A673 (cell line): ENCODE data around the gene CTNNA2. TPM values are rescaled to one million over a fixed set of nuclear protein-coding genes. Genes with fewer than 3 reads are reported as not detected.

Experiments used
- BruUV-seq: library from RNA; stranded (reverse); fragments of 400-500 nt; replicated peaks from 2 replicates; lab custom pipeline; 2021; lab: Mats Ljungman, UMichigan
- CTCF ChIA-PET: fragments of 300-600 bp; sonication (Branson Sonifier 250); formaldehyde crosslinking; loops from one replicate; lab custom pipeline; 2022; ENCODE audit warnings: antibody characterized with exemption; lab: Charles Lee
- POLR2A ChIA-PET: fragments of 300-600 bp; sonication (Branson Sonifier 250); formaldehyde crosslinking; loops from one replicate; lab custom pipeline; 2022; ENCODE audit warnings: antibody characterized with exemption; ENCODE audit not compliant: low non-redundant PET; lab: Charles Lee
- DNase-seq: peaks from one replicate; pipeline ENCODE4 v3.0.0-alpha.2; 2015; ENCODE audit warnings: low spot score
- H3K27ac ChIP-seq: fragments of 200-600 bp; sonication (generic); 2 replicates; pipeline ENCODE4 v1.5.1; 2016; ENCODE audit warnings: mixed run types, low read depth, mild to moderate bottlenecking, mixed read lengths, antibody characterized with exemption, low read length; ENCODE audit not compliant: poor library complexity, severe bottlenecking
- H3K27me3 ChIP-seq: fragments of 200-600 bp; sonication (generic); replicated peaks from 2 replicates; pipeline ENCODE4 v1.6.1; 2017; ENCODE audit warnings: mixed run types, low read depth, mild to moderate bottlenecking, mixed read lengths, antibody characterized with exemption, low read length; ENCODE audit not compliant: insufficient read depth, poor library complexity
- H3K36me3 ChIP-seq: fragments of 200-600 bp; sonication (generic); 2 replicates; pipeline ENCODE4 v1.6.1; 2016; ENCODE audit warnings: mixed run types, mild to moderate bottlenecking, mixed read lengths, antibody characterized with exemption, low read length; ENCODE audit not compliant: insufficient read depth, poor library complexity, severe bottlenecking
- H3K4me1 ChIP-seq: fragments of 200-600 bp; sonication (generic); 2 replicates; pipeline ENCODE4 v1.6.1; 2017; ENCODE audit warnings: mixed run types, mild to moderate bottlenecking, mixed read lengths, antibody characterized with exemption, low read length; ENCODE audit not compliant: insufficient read depth, poor library complexity, severe bottlenecking
- H3K4me3 ChIP-seq: fragments of 200-600 bp; sonication (generic); 2 replicates; pipeline ENCODE4 v1.5.1; 2016; ENCODE audit warnings: low read depth, mixed run types, mild to moderate bottlenecking, mixed read lengths, low read length; ENCODE audit not compliant: poor library complexity, severe bottlenecking
- H3K9me3 ChIP-seq: fragments of 200-600 bp; sonication (generic); 2 replicates; pipeline ENCODE4 v1.6.1; 2016; ENCODE audit warnings: mixed run types, low read depth, mild to moderate bottlenecking, mixed read lengths, antibody characterized with exemption, low read length; ENCODE audit not compliant: poor library complexity, severe bottlenecking
- EZH2 ChIP-seq: fragments of 200-600 bp; sonication (generic); IDR thresholded peaks from 2 replicates; pipeline ENCODE4 v1.6.1; 2017; ENCODE audit warnings: borderline replicate concordance, low read depth, mild to moderate bottlenecking, mixed read lengths, antibody characterized with exemption, low read length; ENCODE audit not compliant: poor library complexity, severe bottlenecking
- intact Hi-C: fragments of 100-400 bp; cut with micrococcal nuclease; formaldehyde crosslinking; loops from one replicate; pipeline ENCODE4 v1.10.0; 2022; ENCODE audit not compliant: unreplicated experiment
- total RNA-seq: library from RNA; stranded (reverse); gene quantifications from 2 replicates; pipeline ENCODE4 v1.2.3, GENCODE V29; 2021
- TF ChIP-seq, protein P1 (sequence below): fragments of 300-800, 200-600 bp; sonication (generic); conservative IDR thresholded peaks from 2 replicates; pipeline ENCODE4 v1.5.1; 2017; ENCODE audit warnings: low read depth, mild to moderate bottlenecking, antibody characterized with exemption, low read length, moderate library complexity, mixed read lengths

CTNNA2 gene
- total RNA-seq, 1 experiment from 2014 or later = not detected

DNA sequence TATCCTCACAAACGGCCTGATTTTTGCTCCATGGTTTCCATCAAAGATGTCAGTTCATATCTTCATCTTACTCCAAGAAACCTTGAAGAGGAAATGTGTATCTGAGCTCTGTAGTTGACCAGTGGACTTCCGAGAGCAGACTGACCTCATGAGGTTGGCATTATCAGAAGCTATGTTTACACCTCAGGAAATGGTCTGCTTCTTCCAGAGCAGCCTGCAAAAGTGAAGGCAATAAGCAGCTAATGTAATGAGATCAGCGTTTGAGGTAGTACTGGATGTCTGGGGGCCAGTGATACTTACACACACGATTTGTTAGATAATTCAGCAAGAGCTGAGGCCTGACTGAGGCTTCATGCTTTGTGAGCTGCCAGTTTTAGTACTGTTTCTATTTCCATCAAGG lies 602.0 kb downstream of the CTNNA2 start:
- TF ChIP-seq EZH2 = no peak
- TF ChIP-seq, protein P1, sequence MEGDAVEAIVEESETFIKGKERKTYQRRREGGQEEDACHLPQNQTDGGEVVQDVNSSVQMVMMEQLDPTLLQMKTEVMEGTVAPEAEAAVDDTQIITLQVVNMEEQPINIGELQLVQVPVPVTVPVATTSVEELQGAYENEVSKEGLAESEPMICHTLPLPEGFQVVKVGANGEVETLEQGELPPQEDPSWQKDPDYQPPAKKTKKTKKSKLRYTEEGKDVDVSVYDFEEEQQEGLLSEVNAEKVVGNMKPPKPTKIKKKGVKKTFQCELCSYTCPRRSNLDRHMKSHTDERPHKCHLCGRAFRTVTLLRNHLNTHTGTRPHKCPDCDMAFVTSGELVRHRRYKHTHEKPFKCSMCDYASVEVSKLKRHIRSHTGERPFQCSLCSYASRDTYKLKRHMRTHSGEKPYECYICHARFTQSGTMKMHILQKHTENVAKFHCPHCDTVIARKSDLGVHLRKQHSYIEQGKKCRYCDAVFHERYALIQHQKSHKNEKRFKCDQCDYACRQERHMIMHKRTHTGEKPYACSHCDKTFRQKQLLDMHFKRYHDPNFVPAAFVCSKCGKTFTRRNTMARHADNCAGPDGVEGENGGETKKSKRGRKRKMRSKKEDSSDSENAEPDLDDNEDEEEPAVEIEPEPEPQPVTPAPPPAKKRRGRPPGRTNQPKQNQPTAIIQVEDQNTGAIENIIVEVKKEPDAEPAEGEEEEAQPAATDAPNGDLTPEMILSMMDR = no peak
- CTCF ChIA-PET = no interaction called here
- no peak for DNase-seq
- BruUV-seq = no TSS peak
- no peak overlapping the region for H3K4me3 ChIP-seq
- no peaks in the 10 kb centered on the region for H3K4me1 ChIP-seq
- H3K27ac ChIP-seq = no peak overlapping the region
- H3K9me3 ChIP-seq = peaks cover 5% of the 10 kb centered on the region
- intact Hi-C loops = no loop called here
- no peaks in the 10 kb centered on the region for H3K27me3 ChIP-seq
- POLR2A ChIA-PET = no interaction called here
- no peaks in the 10 kb centered on the region for H3K36me3 ChIP-seq

DNA sequence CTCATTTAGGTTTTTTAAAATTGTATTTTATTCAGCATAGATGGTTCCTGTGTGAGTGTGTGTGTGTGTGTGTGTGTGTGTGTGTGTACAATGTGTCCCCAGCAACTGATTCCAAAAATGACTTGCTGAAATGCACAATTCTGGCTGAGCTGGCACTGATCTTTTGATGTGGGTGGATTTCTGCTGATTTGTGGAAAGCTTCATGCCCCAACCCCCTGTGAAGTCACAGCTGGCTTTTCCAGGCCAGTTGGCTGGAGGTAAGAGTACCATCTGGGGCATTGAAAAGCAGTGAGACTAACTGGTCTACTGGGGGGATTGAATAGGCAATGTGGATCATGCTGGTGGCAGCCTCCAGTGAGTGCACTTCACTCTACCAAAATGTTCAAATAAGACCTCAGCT lies 604.5 kb downstream of the CTNNA2 start:
- POLR2A ChIA-PET = no interaction called here
- DNase-seq = no peak

GRCh38 chr2:80120866-80121265 lies 608.0 kb downstream of the CTNNA2 start:
- no peak overlapping the region for H3K4me3 ChIP-seq
- ChIA-PET POLR2A (no interaction called here), CTCF (no interaction called here)
- no peaks in the 10 kb centered on the region for H3K36me3 ChIP-seq
- H3K9me3 ChIP-seq = no peaks in the 10 kb centered on the region
- no TSS peak for BruUV-seq
- no peak for DNase-seq
- H3K27ac ChIP-seq = no peak overlapping the region
- no peak for TF ChIP-seq EZH2
- TF ChIP-seq, protein P1 = no peak
- intact Hi-C loops = no loop called here
- no peaks in the 10 kb centered on the region for H3K27me3 ChIP-seq
- no peaks in the 10 kb centered on the region for H3K4me1 ChIP-seq

More for the DNA sequence above, 604.5 kb downstream of the CTNNA2 start:
- Histone ChIP-seq H3K36me3 (no peaks in the 10 kb centered on the region), H3K4me3 (no peak overlapping the region), H3K9me3 (no peaks in the 10 kb centered on the region), H3K4me1 (no peaks in the 10 kb centered on the region), H3K27ac (no peak overlapping the region), H3K27me3 (no peaks in the 10 kb centered on the region)
- intact Hi-C loops = no loop called here
- TF ChIP-seq, protein P1 = no peak
- no peak for TF ChIP-seq EZH2
- CTCF ChIA-PET = interaction anchor here (0.6 kb wide), 1 partner anchor 42 kb away, joined by 5 read pairs; no protein-coding TSS in a partner anchor
- no TSS peak for BruUV-seq
